Activated T-cell treated with anti-CD3 and anti-CD28 coated beads for 48 hours (primary cell): ENCODE measurements around the gene ARHGDIA.

Experiments
- DNase-seq: peaks from one replicate; pipeline ENCODE4 v3.0.0-alpha.2; 2020; ENCODE audit warnings: low read depth

Gene ARHGDIA

GRCh38 chr17:81822996-81823819 is 47.9 kb downstream of the ARHGDIA start:
- DNase-seq: no peak

DNA sequence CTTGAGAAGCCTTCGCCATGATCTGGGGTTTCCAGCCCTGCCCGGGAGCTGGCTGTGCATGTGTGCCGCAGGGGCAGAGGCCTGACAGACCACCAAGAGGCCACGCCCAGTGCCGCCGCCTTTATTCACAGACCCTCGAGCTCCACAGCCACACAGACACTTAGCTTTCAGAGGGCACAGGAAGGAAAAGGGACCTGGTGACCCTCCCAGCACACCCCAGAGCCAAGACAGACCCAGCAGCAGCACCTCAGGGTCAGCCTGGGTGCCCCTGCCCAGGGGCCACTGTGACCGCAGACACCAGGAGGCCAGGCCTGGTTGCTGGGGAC is 48.9 kb downstream of the ARHGDIA start:
- DNase-seq: no peak

GRCh38 chr17:81821603-81822311 is 49.4 kb downstream of the ARHGDIA start:
- DNase-seq: no peak

- DNase-seq: no peak
These were observed 50.0 kb downstream of the ARHGDIA start for GRCh38 chr17:81821147-81821546.

GRCh38 chr17:81819708-81820107 is 51.4 kb downstream of the ARHGDIA start:
- no peak for DNase-seq

DNA sequence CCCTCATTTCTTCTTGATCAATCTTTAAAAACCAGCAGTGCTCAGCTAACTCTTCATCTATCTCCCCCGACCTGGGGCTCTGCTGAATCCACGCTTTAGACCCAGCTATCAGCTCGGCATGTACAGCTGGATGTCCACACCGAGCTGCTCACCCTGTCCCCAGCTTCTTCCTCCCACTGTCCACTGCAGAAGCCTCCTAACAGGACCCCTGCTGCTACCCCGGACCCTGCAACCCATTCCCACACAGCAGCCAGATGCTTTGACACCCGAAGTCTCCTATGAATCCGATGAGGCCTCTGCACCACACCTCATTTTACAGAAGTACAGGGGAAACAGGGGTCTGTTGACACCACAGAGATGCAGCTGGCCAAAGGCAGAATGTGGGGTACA is 53.4 kb downstream of the ARHGDIA start:
- no peak for DNase-seq
